Thyroid gland (tissue), 4 donors: ENCODE data around the gene ALDH3B2.
"Not testable (repeated sequence)": the region's sequence is repeated elsewhere in the genome, so short reads cannot be mapped to it uniquely, and the experiment has no call there.

Source experiments
- POLR2A ChIP-seq, 2 donors: fragments of 450-650 bp; IDR thresholded peaks; one replicate each; pipeline ENCODE4 v1.6.1; 2017; ENCODE audit warnings: antibody characterized with exemption in 2 of 2, mild to moderate bottlenecking in 2 of 2, moderate library complexity in 1 of 2
- TF ChIP-seq, protein P1 (sequence below), 6 experiments: fragments of 200-600 bp in 3 of 6; fragments of 450-650 bp in 3 of 6; sonication (generic) in 3 of 6; IDR thresholded peaks; one replicate each; pipeline ENCODE4 v1.5.1; 2016 to 2019; ENCODE audit warnings: antibody characterized with exemption in 6 of 6, mild to moderate bottlenecking in 2 of 6, inconsistent platforms in 1 of 6, moderate library complexity in 1 of 6

DNA sequence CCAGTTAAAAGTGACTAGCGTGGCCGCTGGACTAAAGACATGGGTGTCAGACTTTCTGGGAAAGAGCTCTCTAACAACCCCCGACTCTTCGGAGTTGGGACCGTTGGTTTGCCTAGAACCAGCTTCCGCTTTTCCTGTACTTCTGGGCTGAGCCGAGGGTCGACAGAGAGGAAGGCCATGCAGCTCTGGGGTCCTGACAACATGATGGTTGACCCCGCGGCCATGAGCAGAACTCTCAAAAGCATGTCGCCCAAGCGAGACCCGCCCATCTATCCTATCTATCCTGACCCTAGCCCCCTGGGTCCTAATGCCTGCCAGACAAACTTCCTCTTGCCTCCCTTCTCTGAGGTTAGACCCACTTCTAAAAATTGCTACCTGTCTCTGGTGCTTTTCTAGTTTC lies 53.8 kb downstream of the ALDH3B2 start:
- not testable (repeated sequence) for TF ChIP-seq POLR2A (IDR thresholded peaks at IDR 0.05)
- TF ChIP-seq, protein P1, sequence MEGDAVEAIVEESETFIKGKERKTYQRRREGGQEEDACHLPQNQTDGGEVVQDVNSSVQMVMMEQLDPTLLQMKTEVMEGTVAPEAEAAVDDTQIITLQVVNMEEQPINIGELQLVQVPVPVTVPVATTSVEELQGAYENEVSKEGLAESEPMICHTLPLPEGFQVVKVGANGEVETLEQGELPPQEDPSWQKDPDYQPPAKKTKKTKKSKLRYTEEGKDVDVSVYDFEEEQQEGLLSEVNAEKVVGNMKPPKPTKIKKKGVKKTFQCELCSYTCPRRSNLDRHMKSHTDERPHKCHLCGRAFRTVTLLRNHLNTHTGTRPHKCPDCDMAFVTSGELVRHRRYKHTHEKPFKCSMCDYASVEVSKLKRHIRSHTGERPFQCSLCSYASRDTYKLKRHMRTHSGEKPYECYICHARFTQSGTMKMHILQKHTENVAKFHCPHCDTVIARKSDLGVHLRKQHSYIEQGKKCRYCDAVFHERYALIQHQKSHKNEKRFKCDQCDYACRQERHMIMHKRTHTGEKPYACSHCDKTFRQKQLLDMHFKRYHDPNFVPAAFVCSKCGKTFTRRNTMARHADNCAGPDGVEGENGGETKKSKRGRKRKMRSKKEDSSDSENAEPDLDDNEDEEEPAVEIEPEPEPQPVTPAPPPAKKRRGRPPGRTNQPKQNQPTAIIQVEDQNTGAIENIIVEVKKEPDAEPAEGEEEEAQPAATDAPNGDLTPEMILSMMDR (IDR thresholded peaks at IDR 0.05): not testable (repeated sequence)
